HG03196 (cell line): ENCODE results near the gene PSMA5.
"Not testable (repeated sequence)": the region's sequence is repeated elsewhere in the genome, so short reads cannot be mapped to it uniquely, and the experiment has no call there.

Experiments used
- ATAC-seq: cut with Tn5 transposase; IDR thresholded peaks from one replicate; pipeline ENCODE4 v1.9.1; 2021; ENCODE audit not compliant: unreplicated experiment

The PSMA5 gene

DNA sequence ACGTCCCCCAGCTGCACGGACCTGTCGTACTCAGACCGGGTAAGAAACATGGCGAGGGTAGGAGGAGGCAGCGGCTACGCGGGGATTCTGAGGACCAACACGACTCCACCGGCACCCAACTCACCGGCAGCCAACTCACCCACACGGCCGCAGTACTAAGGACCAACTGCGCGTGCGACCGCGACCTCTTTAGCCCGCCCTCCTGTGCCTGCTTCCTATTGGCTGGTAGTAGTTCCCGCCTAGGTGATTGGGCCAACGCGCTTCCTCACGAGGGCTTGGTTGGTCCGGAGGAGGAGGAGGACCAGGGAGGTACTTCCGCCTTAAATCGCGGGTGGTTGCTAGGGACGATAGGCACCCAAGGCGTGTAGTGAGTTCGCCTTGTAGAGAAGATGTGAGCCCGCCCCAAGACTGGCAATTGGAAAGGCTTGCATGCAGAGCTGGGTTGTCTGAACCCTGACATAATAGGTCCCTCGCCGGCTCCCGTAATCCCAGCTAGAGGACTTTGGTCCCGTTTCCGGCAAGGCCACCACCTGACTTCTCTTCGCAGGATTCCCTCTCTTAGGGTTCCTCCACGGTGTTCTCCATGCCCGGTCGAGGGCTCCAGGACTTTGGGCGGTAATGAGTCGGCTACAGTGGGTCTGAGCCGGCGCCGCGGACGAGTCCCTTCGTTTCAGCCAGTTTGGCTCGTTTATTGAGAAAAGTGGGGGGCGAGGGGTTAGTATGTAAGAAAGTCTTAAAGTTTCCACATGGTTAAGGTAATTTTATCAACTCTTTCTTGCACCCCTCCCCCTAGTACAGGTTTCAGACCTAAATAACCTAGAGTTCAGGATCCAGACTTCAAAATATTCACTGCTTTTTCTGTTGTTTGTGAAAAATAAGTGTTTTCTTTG is at the start of gene PSMA5:
PSMA5 (minus strand) TSS at position 168 of the 890 bp plus-strand sequence; CDS start at position 50, 118 bp downstream.
- ATAC-seq: peak; percentile 94

DNA sequence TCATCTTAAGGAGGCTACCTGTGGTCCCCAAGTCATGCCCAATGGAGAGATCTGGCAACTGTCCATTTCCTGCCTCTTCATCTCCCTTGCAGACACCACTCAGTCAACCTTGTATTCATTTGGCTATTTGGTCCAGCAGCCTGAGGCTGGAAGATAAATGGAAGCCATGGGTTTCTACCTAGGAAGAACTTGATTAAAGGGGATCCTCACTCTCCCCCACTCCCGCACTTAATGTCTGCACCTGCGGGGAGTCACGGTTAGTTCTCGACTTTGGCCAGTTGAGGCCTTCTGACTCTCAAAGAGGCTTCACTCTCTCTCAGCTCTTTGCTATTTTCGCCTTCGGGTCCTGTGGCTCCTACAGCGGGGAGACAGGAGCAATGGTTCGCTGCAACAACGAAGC is 49.0 kb upstream of the PSMA5 start:
- ATAC-seq: no peak

DNA sequence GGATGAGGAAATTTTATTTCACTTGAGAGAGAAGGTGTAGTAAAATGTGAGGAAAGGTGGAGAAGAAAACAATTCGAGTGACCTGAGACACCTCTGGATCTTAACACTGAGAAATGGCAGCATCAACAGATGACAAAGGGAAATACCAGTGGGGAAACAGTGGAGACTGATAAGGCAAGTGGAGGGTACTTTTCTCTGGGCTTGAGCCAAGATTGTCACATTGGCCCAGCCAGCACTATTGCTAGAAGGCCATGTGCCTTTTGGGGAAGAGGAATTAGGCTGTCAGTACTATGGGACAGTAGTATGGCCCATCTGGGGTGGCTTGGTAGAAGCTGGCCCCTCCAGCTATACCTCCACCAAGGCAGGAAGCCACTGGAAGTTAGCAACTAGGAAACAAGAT is 48.4 kb upstream of the PSMA5 start:
- ATAC-seq: no peak

DNA sequence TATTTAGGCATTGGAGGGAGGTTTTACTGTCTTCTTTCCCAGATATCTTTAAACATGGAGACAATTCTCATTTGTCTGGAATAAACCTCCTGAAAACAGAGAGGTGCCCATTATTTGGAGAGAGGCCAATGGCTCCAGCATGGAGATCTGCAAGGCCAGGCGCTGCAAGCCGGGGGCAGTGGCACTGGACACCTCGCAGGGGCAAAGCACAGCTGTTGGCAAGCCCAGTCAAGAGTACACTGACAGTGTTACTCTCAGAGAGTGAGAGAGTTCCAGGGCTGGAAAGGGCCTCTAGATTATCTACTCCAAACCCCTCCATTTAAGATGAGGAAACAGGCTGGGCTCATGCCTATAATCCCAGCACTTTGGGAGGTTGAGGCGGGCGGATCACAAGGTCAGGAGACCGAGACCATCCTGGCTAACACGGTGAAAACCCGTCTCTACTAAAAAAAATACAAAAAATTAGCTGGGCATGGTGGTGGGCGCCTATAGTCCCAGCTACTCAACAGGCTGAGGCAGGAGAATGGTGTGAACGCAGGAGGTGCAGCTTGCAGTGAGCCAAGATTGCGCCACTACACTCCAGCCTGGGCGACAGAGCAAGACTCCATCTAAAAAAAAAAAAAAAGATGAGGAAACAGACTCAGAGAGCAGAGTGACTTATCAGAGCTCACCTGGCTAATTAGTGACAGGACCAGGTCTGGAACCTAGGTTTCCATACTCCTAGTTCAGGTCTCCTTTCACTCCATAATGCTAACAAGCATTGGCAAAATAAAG is 47.2 kb upstream of the PSMA5 start:
- not testable (repeated sequence) for ATAC-seq

DNA sequence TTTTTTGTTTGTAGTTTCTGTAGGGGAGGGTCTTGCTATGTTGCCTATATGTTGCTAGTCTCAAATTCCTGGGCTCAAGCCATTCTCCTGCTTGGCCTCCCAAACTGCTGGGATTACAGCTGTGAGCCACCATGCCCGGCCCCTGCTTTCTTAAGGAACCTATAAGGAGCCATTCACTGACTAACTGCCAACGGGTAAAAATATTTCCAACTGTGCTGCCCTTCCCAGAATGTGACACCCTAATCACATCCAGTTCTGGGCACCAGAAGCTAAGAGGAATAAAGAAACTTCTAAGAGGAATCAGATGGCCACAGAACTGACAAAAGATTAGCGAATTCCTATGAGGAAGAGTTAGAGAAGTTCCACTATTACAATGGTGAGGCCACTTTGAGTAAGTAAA is 46.5 kb upstream of the PSMA5 start:
- ATAC-seq: no peak

DNA sequence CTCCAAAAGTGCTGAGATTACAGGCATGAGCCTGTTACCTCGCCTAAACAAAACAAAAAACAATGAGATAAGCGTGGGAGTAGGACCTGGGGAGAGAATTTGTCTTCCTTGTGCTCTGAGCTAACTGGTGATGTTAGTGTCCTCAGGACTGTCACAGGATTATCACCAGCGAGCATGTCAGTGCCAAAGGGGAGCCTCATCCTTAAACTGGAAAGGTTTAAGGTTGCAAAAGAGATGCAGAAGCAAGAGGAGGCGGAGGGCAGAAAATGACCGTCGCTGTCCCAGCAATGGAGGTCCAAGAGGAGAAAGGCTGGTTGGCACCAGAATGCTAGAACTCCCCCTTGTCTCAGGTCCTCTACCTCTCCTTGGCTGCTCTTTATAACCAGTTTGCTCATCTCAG is 44.0 kb upstream of the PSMA5 start:
- no peak for ATAC-seq

DNA sequence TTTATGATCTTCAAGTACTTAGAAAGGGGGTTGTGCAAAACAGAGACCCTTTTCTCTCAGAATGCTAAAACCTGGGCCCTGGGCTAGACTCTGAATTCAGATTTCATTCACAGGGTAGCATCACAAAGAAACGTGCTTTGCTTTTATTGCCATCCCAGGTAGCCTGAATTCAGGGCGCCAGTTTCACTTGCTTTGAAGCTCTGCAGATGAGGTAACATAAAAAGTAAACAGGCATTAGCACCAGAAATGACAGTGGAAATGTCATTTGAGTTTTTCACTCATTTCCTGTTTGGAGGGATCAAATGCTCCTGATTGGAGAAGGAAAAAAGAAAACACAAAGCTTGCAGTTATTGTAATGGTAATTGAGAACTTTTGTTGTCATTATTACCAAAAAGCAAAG is 42.7 kb upstream of the PSMA5 start:
- ATAC-seq: no peak

DNA sequence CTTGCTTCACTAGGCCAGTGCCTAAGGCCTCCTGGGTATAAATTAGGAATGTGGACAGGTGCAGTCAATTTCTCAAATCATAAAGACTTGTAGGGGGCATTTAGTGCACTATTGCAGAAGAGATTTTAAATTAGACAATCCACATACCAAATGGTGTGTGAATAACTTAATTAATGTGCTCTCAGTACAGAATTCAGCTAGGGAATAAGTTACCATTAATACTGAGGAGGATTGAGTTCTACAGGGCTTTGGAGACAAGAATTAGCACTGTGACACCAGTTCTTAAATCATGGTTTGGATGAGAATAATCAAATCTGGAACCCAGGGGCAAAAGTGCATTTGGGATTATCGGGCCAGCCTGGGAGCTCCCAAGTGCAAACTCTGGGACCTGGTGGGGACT is 41.8 kb upstream of the PSMA5 start:
- ATAC-seq: no peak

DNA sequence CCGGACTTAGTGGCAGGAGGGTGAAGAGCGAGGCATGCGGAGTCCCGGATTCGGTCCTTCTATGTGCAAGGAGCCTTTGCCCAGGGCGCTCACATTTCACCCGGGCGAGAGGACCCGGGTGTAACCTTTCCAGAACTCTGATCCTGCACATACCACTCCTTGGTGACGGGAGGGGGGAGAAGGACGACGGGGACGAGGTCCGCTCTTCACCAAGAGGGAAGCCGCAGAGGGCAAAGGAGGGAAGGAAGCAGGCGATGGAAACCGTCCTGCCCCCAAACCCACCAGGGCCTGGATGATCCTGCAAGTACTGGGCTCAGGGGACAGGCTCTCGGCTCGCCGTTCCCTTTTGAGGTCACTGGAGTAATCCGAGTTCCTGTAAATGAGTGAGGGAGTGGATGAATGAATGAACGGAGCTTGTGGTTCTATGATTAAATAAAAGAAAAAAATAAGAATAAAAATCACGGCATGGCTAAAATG is 41.1 kb upstream of the PSMA5 start:
- ATAC-seq: no peak

DNA sequence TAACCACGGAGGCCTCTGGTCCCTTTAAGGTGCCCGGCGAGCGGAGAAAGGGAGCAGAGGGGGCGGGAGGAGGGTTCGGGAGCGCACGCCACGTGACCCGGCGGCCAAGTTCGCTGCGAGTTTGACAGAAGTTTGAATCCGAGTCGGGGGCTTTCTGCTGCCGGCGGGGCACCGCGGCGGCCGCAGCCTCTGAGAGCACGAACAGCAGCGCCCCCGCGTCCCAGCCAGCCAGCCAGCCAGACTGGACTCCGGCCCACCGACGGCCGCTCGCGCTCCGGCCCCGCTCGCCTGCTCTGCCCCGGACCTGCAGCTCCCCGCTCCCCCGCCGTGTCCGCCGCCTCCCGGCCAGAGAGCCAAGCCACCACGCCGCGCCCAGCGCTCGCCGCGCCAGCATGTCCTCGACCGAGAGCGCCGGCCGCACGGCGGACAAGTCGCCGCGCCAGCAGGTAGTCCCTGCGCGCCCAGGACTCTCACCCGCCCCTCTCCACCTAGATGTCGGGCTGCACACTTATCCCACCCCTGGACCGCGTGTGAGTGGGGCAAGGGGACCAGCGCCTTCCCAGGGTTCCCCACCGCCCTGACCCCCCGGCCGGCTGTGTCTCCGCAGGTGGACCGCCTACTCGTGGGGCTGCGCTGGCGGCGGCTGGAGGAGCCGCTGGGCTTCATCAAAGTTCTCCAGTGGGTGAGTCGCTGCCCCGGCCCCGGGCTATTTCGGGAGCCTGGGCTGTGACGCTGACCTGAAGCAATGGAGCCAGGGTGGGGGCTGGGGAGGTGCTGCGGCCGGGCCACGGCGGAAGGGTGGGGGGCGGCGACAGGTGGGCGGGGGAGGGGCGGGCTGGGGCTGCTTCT is 40.4 kb upstream of the PSMA5 start, which contains the start of gene SYPL2:
SYPL2 (plus strand) TSS at position 95 of the 849 bp plus-strand sequence; CDS start at position 393, 298 bp downstream.
- ATAC-seq: no peak

DNA sequence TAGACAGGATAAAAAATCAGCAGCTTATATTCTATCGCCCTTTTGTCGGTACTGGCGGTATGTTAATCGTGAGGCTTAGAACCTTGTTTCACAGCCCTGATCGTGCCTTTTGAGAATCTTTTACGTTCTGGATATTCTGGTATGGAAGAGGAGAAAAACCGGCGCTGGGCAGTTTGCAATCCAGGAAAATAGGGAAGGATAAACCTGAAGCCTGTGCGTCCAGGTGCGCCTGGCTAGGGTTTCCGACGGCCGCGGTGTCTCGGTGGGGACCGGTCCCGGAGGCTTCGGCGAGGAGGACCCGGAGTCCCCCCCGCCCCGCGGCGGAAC is 39.8 kb upstream of the PSMA5 start:
- ATAC-seq: no peak

DNA sequence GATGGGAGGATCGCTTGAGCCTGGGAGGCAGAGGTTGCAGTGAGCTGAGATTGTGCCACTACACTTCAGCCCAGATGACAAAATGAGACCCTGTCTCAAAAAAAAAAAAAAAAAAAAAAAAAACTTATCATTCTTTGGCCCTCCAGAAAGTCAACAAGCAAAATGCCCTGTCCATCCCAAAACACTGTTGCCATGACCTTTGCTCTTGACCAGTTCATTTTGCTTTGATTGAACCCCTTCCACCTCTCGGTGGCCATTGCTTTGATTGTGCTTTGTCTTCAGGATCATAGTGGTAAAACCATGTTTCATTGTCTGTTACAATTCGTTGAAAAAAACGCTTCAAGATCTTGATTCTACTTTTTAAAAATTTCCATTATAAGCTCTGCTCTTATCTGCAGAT is 31.6 kb upstream of the PSMA5 start:
- no peak for ATAC-seq

DNA sequence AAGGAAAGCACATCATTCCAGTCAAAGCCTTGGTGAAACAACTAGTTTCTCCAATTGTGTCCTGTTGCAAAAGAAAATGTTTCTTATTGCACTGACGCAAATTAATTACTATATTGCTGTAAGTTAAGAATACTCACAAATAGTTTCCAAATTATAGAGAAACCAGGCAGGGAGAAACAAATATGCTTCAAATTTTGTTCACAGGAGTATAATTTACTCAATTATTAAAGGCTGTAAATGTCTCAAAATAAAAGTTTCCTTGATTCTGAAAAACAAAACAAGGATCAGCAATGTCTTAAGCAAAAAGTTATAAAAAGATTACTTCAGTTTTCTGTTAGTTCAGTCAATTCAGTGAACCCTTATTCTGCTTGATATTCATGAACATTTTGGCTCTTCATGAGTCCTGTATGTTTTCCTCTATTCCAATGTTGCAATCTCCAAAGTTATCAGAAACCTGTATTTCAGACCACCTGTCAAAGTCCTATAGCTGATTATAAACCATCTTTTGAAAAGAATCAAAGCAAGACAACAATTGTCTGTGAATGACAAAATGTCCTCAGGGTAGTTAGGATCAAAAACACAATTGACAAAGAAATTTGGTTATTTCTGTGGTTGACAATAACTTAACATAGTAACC is 28.4 kb upstream of the PSMA5 start:
- no peak for ATAC-seq

DNA sequence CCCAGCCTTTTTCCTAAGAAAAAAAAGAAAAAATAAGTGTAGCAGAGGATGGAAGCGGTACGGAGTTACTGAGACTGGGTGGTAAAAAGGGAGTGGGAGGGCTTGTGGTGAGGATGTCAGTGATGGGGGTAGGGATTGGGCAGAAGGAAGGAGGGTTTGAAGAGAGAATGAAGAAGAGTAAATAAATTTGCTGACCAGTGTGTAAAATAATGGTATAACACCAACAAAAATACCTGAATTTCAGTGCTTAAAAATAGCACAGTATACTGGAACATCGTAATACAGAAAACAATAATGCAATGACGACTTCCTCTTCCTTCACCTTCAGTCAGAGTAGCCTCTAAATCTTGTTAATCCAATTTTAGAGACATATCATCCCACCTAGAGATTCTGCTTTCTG is 21.3 kb upstream of the PSMA5 start:
- no peak for ATAC-seq

DNA sequence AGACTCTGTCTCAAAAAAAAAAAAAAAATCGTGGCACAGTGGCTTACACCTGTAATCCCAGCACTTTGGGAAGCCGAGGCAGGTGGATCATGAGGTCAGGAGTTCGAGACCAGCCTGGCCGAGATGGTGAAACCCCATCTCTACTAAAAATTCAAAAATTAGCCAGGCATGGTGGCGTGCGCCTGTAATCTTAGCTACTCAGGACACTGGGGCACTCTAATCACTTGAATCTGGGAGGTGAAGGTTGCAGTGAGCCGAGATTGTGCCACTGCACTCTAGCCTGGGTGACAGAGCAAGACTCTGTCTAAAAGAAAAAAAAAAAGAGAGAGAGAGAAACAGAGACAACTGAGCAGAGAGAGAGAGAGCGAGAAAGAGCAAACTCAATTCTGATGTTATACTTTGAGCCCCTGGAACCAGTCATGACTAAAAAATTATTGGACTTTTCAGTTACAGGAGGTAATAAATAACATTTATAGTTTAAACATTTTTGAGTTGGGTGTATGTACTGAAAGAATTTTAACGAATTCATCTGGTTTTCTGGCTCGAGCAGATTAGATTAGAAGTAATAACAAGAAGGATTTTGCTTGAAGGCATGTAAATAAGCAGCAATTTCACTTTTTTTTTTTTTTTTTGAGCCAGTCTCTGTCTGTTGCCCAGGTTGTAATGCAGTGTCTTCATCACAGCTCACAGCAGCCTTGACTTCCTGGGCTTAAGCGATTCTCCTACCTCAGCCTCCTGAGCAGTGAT is 19.9 kb upstream of the PSMA5 start:
- not testable (repeated sequence) for ATAC-seq

DNA sequence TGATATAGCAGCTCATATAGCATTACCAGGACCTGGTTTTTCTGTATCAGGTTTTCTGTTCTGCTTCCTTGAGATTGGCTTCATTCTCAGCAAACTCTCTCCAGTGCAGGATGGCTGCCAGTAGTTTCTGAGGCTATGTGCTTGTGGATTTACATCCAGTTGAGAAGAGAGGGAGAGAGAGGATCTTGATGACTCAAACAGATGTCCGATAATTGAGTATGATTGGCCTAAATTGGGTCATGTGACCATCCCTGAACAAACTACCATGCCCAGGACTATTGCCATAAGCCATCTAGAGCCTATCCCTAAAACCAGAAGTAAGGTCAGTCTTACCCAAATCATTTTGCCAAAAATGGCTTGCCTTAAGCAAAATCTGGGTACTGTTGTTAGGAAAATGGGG is 18.1 kb upstream of the PSMA5 start:
- no peak for ATAC-seq

DNA sequence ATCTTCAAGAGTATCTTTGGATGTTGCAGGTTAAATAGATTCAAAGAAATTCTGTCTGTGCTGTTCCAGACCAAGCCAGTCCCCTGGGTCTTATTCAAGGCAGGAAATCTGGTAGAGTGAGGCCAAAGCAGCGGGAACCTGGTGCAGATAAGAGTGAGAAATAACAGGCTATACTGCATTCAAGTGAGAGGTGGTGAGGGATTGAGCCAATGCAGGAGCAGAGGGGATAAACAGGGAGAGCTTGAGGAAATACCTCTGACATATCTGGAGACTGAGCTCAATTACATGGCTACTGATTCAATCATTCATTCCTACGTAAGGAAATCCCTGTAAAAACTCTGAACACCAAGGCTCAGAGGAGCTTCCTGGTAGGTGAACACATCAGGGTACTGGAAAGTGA is 17.2 kb upstream of the PSMA5 start:
- ATAC-seq: no peak

DNA sequence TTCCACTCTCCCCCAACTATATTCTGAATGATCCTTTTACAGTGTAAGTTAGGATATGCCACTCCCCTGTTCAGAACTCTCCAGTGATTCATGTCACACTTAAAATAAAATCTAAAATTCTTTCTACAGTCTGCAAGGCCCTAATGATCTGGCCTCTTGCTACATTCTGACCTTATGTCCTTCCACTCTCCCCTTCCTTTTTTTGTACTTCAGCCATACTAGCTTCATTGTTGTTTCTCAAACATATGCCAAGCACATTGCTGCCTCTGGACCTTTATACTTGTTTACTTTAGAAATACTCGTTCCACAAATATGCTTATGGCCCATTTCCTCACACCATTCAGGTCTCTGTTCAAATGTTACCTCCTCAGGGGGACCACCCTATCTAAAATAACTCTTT is 14.8 kb upstream of the PSMA5 start:
- ATAC-seq: no peak

DNA sequence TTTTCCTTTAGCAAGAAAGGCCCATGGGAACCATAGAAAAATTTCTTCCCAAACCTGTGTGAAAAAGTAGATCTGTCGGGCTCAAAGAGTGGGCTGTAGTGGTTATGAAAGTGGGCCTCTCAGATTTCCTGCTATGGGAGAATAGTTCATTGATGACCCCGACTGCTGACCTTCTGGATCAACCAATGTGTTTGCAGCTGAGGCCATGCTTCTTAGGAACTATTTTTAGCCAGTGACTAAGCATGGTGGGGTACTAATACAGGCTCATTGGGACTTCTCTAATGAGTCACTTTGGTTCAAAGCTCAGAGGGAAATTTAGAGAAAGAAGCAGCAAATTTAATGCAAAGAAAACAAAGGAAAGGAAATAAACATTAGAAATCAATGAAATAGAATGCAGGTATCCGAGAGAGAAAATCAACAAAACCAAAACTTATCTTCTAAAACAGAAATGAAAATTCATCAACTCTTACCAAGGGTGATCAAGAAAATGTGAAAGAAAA is 12.6 kb upstream of the PSMA5 start:
- ATAC-seq: no peak

DNA sequence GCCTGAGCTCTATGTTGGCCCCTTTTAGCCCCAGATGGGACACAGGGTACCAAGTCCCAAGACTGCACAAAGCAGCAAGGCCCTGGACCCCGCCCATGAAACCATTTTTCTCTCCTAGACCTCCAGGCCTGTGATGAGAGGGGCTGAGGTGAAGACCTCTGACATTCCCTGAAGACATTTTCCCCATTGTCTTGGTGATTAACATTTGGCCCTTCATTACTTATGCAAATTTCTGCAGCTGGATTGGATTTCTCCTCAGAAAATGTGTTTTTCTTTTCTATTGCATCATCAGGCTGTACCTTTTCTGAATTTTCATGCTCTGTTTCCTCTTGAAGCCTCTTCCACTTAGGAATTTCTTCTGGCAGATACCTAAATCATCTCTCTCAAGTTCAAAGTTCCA is 8.2 kb upstream of the PSMA5 start:
- ATAC-seq: no peak
